Measurements from ENCODE around the gene ADAMTSL3. TPM values are rescaled to one million over a fixed set of nuclear protein-coding genes. Genes with fewer than 3 reads are reported as not detected.

Gene ADAMTSL3
- total RNA-seq, 3 donors from 2014 or later = 2.2 to 52.1 (median 4.1) TPM

- no peak overlapping the region for H3K4me3 ChIP-seq
- DNase-seq (no peak), ATAC-seq (no peak)
- intact Hi-C loops (cut with DNase I, micrococcal nuclease) = no loop called here
- no peaks in the 10 kb centered on the region for H3K9me3 ChIP-seq
- no peaks in the 10 kb centered on the region for H3K36me3 ChIP-seq (ENCODE audit: low read depth)
- no peaks in the 10 kb centered on the region for H3K4me1 ChIP-seq (ENCODE audit: low read depth)
- TF ChIP-seq, protein P1, sequence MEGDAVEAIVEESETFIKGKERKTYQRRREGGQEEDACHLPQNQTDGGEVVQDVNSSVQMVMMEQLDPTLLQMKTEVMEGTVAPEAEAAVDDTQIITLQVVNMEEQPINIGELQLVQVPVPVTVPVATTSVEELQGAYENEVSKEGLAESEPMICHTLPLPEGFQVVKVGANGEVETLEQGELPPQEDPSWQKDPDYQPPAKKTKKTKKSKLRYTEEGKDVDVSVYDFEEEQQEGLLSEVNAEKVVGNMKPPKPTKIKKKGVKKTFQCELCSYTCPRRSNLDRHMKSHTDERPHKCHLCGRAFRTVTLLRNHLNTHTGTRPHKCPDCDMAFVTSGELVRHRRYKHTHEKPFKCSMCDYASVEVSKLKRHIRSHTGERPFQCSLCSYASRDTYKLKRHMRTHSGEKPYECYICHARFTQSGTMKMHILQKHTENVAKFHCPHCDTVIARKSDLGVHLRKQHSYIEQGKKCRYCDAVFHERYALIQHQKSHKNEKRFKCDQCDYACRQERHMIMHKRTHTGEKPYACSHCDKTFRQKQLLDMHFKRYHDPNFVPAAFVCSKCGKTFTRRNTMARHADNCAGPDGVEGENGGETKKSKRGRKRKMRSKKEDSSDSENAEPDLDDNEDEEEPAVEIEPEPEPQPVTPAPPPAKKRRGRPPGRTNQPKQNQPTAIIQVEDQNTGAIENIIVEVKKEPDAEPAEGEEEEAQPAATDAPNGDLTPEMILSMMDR (IDR thresholded peaks at IDR 0.05) = no peak
These were observed 215.4 kb downstream of the ADAMTSL3 start for GRCh38 chr15:83869341-83869740.

GRCh38 chr15:83871808-83872559 lies 218.1 kb downstream of the ADAMTSL3 start:
- DNase-seq (no peak), ATAC-seq (no peak)
- H3K4me1 ChIP-seq (ENCODE audit: low read depth) = no peaks in the 10 kb centered on the region
- no peak overlapping the region for H3K4me3 ChIP-seq
- TF ChIP-seq, protein P1 (IDR thresholded peaks at IDR 0.05) = no peak
- intact Hi-C loops (cut with DNase I, micrococcal nuclease) = no loop called here
- no peaks in the 10 kb centered on the region for H3K9me3 ChIP-seq
- no peaks in the 10 kb centered on the region for H3K36me3 ChIP-seq (ENCODE audit: low read depth)

- ATAC-seq = no peak
- intact Hi-C loops (cut with DNase I, micrococcal nuclease) = no loop called here
- no peak for DNase-seq
- Histone ChIP-seq H3K4me1 (ENCODE audit: low read depth) (no peaks in the 10 kb centered on the region), H3K36me3 (ENCODE audit: low read depth) (no peaks in the 10 kb centered on the region), H3K9me3 (no peaks in the 10 kb centered on the region), H3K4me3 (no peak overlapping the region)
- TF ChIP-seq, protein P1 (IDR thresholded peaks at IDR 0.05) = no peak
These were observed 220.0 kb downstream of the ADAMTSL3 start for GRCh38 chr15:83873966-83874365.

GRCh38 chr15:83880529-83880928 lies 226.6 kb downstream of the ADAMTSL3 start:
- no peak overlapping the region for H3K4me3 ChIP-seq
- no peaks in the 10 kb centered on the region for H3K9me3 ChIP-seq
- TF ChIP-seq, protein P1 (IDR thresholded peaks at IDR 0.05) = no peak
- H3K36me3 ChIP-seq (ENCODE audit: low read depth) = no peaks in the 10 kb centered on the region
- intact Hi-C loops (cut with DNase I, micrococcal nuclease) = no loop called here
- no peak for ATAC-seq
- no peaks in the 10 kb centered on the region for H3K4me1 ChIP-seq (ENCODE audit: low read depth)
- DNase-seq = no peak

DNA sequence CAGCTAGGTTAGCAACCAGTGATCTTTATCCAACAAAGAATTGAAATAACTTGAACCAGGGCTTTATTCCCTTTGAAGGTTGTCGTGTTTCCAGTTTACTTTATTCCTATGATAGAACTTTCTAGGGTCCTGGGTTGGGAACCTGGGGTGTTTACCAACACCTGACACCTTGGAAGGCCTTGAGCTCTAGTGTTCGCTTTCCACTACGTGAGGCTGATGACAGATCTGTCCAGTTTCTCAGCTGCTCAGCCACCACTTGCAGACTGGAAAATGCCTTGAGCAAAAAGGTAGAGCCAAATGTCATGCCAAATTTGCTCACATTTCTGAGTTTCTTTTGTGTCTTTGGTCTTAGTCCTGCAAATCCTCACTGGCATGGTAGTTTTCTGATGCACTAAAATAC lies 227.2 kb downstream of the ADAMTSL3 start:
- TF ChIP-seq, protein P1 (IDR thresholded peaks at IDR 0.05) = no peak
- Histone ChIP-seq H3K4me3 (no peak overlapping the region), H3K4me1 (ENCODE audit: low read depth) (no peaks in the 10 kb centered on the region), H3K9me3 (no peaks in the 10 kb centered on the region), H3K36me3 (ENCODE audit: low read depth) (no peaks in the 10 kb centered on the region)
- DNase-seq = no peak
- no peak for ATAC-seq
- intact Hi-C loops (cut with DNase I, micrococcal nuclease) = no loop called here
